H1 (cell line): ENCODE measurements around the gene DOCK6. TPM values are rescaled to one million over a fixed set of nuclear protein-coding genes. Genes with fewer than 3 reads are reported as not detected.

Source experiments
- BRCA1 ChIP-seq: IDR thresholded peaks from 2 replicates; pipeline ENCODE4 v1.6.1; 2012; ENCODE audit warnings: low read depth, low read length, improper control_type of control experiment
- PHF8 ChIP-seq: fragments of 200-600 bp; sonication (generic); conservative IDR thresholded peaks from 2 replicates; pipeline ENCODE4 v1.7.1; 2012; ENCODE audit warnings: low read depth, mild to moderate bottlenecking, inconsistent platforms, low read length, moderate library complexity
- RFX5 ChIP-seq: IDR thresholded peaks from 2 replicates; pipeline ENCODE4 v1.6.1; 2011; ENCODE audit warnings: low read depth, low read length, improper control_type of control experiment, borderline replicate concordance
- SIX5 ChIP-seq: IDR thresholded peaks from 2 replicates; pipeline ENCODE4 v1.6.1; 2011; ENCODE audit warnings: mild to moderate bottlenecking, low read depth, low read length
- SP4 ChIP-seq: IDR thresholded peaks from 2 replicates; pipeline ENCODE4 v1.6.1; 2012; ENCODE audit warnings: low read length, inconsistent platforms
- TEAD4 ChIP-seq: IDR thresholded peaks from 2 replicates; pipeline ENCODE4 v1.6.1; 2012; ENCODE audit warnings: low read depth, low read length, inconsistent platforms, mixed read lengths
- polyA plus RNA-seq, 7 experiments: library from polyadenylated mRNA; depleted of rRNA in 3 of 7; stranded (reverse) in 5 of 7; unstranded in 2 of 7; fragments of >200 nt in 5 of 7; fragments of 200-250 nt in 2 of 7; gene quantifications; 1 replicate in 5 of 7; 2 replicates in 1 of 7; 4 replicates in 1 of 7; pipeline versions ENCODE4 v1.2.1 to v1.2.3, GENCODE V29; 2011 to 2013; ENCODE audit warnings: missing spikeins in 2 of 7, mixed read lengths in 2 of 7
- total RNA-seq: library from RNA; stranded (reverse); fragmentation: NEBNext Ultra II Directional; extraction: Animal tissue kit (Norgen Biotek cat#: 25700); gene quantifications from 2 replicates; pipeline ENCODE4 v1.2.1, GENCODE V29; 2021

The DOCK6 gene
- total and polyA plus RNA-seq, 2 of the 8 experiments (the other 6 are each of a cell fraction or from before 2014, with no cell fraction given): 25.5 to 54.7 TPM

DNA sequence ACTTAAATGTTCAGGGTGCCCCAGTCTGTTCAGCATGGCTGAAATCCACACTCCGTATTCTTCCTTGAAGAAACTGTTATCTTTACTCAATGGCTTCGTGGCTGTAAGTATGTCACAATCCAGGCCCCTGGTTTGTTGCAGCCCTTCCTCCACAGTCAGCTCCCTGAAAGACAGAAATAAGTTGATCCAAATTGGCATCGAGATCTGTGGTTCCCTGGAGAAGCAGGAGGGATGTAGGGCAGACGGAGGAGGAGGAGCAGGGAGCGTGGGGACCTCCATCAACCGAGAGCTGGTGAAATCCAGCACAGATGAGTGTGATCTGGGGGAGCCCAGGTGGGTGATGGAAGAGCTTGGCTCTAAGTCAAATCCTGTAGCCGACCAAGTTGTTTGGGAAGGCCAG, 33.9 kb upstream of the DOCK6 start (continued):
- no peak for TF ChIP-seq TEAD4
- TF ChIP-seq SP4: no peak
- no peak for TF ChIP-seq SIX5
- no peak for TF ChIP-seq PHF8
- no peak for TF ChIP-seq BRCA1
- TF ChIP-seq RFX5: no peak
